Stimulated activated CD4-positive, alpha-beta T cell treated with anti-CD3 and anti-CD28 coated beads, TNF-alpha, amount 100 ng/mL, for 4 hours (primary cell): ENCODE data around the gene PMM1.
"Not testable (repeated sequence)": the region's sequence is repeated elsewhere in the genome, so short reads cannot be mapped to it uniquely, and the experiment has no call there.

Experiments
- DNase-seq, 3 experiments: peaks; one replicate each; pipeline ENCODE4 v3.0.0-alpha.2; 2020; ENCODE audit warnings: low read depth in 3 of 3

Gene PMM1

GRCh38 chr22:41596776-41597634 lies 7.4 kb upstream of the PMM1 start:
- DNase-seq, result no peak

GRCh38 chr22:41595703-41596102 lies 6.1 kb upstream of the PMM1 start:
- DNase-seq, result no peak

- not testable (repeated sequence) for DNase-seq
Observed at GRCh38 chr22:41593336-41593960, 3.8 kb upstream of the PMM1 start.

- no peak for DNase-seq
Observed at GRCh38 chr22:41587347-41587723, 2.3 kb downstream of the PMM1 start.

GRCh38 chr22:41585898-41586297 lies 3.7 kb downstream of the PMM1 start:
- no peak for DNase-seq

GRCh38 chr22:41584881-41585280 lies 4.8 kb downstream of the PMM1 start:
- DNase-seq, result no peak

GRCh38 chr22:41582694-41583093 lies 6.9 kb downstream of the PMM1 start:
- DNase-seq, result no peak

GRCh38 chr22:41579997-41580355 lies 9.7 kb downstream of the PMM1 start:
- no peak for DNase-seq

- DNase-seq, result no peak
Observed at GRCh38 chr22:41579297-41579996, 10.2 kb downstream of the PMM1 start.

- no peak for DNase-seq
Observed at GRCh38 chr22:41578818-41579217, 10.8 kb downstream of the PMM1 start.

GRCh38 chr22:41578114-41578513 lies 11.5 kb downstream of the PMM1 start:
- no peak for DNase-seq

GRCh38 chr22:41576877-41577276 lies 12.8 kb downstream of the PMM1 start:
- no peak for DNase-seq

- DNase-seq, result no peak
Observed at GRCh38 chr22:41575533-41575932, 14.1 kb downstream of the PMM1 start.

GRCh38 chr22:41574847-41575381 lies 14.7 kb downstream of the PMM1 start:
- no peak for DNase-seq

GRCh38 chr22:41573677-41574076 lies 16.0 kb downstream of the PMM1 start:
- DNase-seq, result no peak

GRCh38 chr22:41572305-41572704 lies 17.3 kb downstream of the PMM1 start:
- DNase-seq, result not testable (repeated sequence)

- DNase-seq, result no peak
Observed at GRCh38 chr22:41571786-41572185, 17.9 kb downstream of the PMM1 start.

GRCh38 chr22:41570221-41570620 lies 19.4 kb downstream of the PMM1 start:
- no peak for DNase-seq

- no peak for DNase-seq
Observed at GRCh38 chr22:41568811-41569210, 20.8 kb downstream of the PMM1 start.

GRCh38 chr22:41567512-41567768 lies 22.2 kb downstream of the PMM1 start:
- no peak for DNase-seq

- no peak for DNase-seq
Observed at GRCh38 chr22:41565403-41566054, 24.1 kb downstream of the PMM1 start.

- no peak for DNase-seq
Observed at GRCh38 chr22:41564563-41564962, 25.1 kb downstream of the PMM1 start.
